SK-N-SH treated with all-trans-retinoic acid at 6 μM for 48 hours (cell line): Measurements from ENCODE around the gene RBP7.

ENCODE experiments used
- BACH2 ChIP-seq: fragments of 250-450 bp; sonication (Bioruptor Pico); IDR thresholded peaks from 2 replicates; pipeline ENCODE4 v1.9.0; 2021; ENCODE audit warnings: mild to moderate bottlenecking, borderline replicate concordance
- GLIS3 ChIP-seq: fragments of 250-450 bp; sonication (Bioruptor Pico); IDR thresholded peaks from 2 replicates; pipeline ENCODE4 v1.5.0; 2020; ENCODE audit warnings: mild to moderate bottlenecking, moderate library complexity
- ISL1 ChIP-seq: fragments of 250-450 bp; sonication (Bioruptor Pico); IDR thresholded peaks from 2 replicates; pipeline ENCODE4 v2.1.2; 2022; ENCODE audit warnings: mild to moderate bottlenecking, moderate library complexity
- RARB ChIP-seq: fragments of 250-450 bp; sonication (Bioruptor Pico); IDR thresholded peaks from 2 replicates; pipeline ENCODE4 v1.8.0; 2021; ENCODE audit warnings: mild to moderate bottlenecking, moderate library complexity
- SNAI2 ChIP-seq: fragments of 250-450 bp; sonication (Bioruptor Pico); IDR thresholded peaks from 2 replicates; pipeline ENCODE4 v1.5.0; 2020; ENCODE audit warnings: mild to moderate bottlenecking, moderate library complexity
- TCF4 ChIP-seq: fragments of 250-450 bp; sonication (Bioruptor Pico); IDR thresholded peaks from 2 replicates; pipeline ENCODE4 v1.8.0; 2021; ENCODE audit warnings: mild to moderate bottlenecking, moderate library complexity, borderline replicate concordance
- TOX ChIP-seq: fragments of 250-450 bp; sonication (Bioruptor Pico); IDR thresholded peaks from 2 replicates; pipeline ENCODE4 v1.8.0; 2021; ENCODE audit warnings: mild to moderate bottlenecking, moderate library complexity, borderline replicate concordance
- ZFP30 ChIP-seq: fragments of 450-650 bp; formaldehyde crosslinking; IDR thresholded peaks from 2 replicates; pipeline ENCODE4 v1.5.0; 2022; ENCODE audit warnings: mild to moderate bottlenecking, moderate library complexity
- ZNF565 ChIP-seq: fragments of 450-650 bp; formaldehyde crosslinking; conservative IDR thresholded peaks from 2 replicates; pipeline ENCODE4 v1.5.0; 2020; ENCODE audit warnings: low read depth, mild to moderate bottlenecking, moderate library complexity
- ZNF8 ChIP-seq: fragments of 450-650 bp; formaldehyde crosslinking; IDR thresholded peaks from 2 replicates; pipeline ENCODE4 v1.5.0; 2020; ENCODE audit warnings: mild to moderate bottlenecking, moderate library complexity
- TF ChIP-seq, protein P1 (sequence below): fragments of 250-450 bp; sonication (Bioruptor Pico); IDR thresholded peaks from 2 replicates; pipeline ENCODE4 v1.5.1; 2021; ENCODE audit warnings: mild to moderate bottlenecking, moderate library complexity
- TF ChIP-seq, protein P2 (sequence below): fragments of 250-450 bp; sonication (Bioruptor Pico); IDR thresholded peaks from 2 replicates; pipeline ENCODE4 v1.8.0; 2020; ENCODE audit warnings: mild to moderate bottlenecking, moderate library complexity, borderline replicate concordance
- TF ChIP-seq, protein P3 (sequence below): fragments of 250-450 bp; sonication (Bioruptor Pico); IDR thresholded peaks from 2 replicates; pipeline ENCODE4 v1.5.1; 2020; ENCODE audit warnings: low read depth, mild to moderate bottlenecking, moderate library complexity

DNA sequence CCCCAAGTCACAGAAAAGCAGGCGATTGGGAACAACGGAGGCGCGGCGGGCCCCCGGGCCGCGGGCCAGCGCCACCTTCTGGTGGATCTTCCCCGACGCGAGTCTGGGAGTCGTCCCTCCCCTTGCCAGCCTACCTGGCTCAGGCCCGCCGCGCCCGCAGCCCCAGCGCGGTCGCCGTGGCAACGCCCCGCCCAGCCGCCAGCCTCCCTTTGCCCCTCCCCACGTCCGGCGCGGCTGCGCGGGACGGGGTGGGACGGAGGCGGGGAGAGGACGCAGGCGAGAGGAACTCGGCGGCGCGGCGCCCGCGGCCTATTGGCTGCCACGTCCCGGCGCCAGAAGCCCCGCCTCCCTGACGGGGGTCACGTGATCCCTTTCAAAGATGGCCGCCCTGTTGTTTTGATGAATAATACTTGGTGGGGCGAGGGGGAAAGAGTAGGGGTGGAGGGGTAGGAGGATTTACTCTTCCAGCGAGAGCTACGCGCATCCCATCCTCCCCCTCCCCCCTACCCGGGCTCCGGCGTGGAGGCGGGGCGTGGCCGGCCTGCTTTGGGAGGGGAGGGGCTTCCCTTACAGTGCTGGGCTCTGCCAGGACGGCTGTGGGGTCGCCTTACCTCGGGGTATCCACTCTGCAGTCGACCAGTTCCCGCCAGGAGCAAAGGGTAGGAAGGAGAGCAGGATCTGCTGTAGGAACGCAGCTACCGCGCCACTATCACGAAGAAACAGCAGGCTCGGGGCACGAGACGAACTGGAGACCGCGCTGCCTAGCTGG, 35.7 kb downstream of the RBP7 start, which contains the start of gene UBE4B:
- no peak for TF ChIP-seq TOX (CRISPR knock-in tag)
- TF ChIP-seq GLIS3 (CRISPR knock-in tag), result no peak
- TF ChIP-seq SNAI2 (CRISPR knock-in tag), result no peak
- no peak for TF ChIP-seq RARB (CRISPR knock-in tag)
- TF ChIP-seq, protein P1, sequence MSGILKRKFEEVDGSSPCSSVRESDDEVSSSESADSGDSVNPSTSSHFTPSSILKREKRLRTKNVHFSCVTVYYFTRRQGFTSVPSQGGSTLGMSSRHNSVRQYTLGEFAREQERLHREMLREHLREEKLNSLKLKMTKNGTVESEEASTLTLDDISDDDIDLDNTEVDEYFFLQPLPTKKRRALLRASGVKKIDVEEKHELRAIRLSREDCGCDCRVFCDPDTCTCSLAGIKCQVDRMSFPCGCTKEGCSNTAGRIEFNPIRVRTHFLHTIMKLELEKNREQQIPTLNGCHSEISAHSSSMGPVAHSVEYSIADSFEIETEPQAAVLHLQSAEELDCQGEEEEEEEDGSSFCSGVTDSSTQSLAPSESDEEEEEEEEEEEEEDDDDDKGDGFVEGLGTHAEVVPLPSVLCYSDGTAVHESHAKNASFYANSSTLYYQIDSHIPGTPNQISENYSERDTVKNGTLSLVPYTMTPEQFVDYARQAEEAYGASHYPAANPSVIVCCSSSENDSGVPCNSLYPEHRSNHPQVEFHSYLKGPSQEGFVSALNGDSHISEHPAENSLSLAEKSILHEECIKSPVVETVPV (CRISPR knock-in tag), result no peak
- TF ChIP-seq, protein P2, sequence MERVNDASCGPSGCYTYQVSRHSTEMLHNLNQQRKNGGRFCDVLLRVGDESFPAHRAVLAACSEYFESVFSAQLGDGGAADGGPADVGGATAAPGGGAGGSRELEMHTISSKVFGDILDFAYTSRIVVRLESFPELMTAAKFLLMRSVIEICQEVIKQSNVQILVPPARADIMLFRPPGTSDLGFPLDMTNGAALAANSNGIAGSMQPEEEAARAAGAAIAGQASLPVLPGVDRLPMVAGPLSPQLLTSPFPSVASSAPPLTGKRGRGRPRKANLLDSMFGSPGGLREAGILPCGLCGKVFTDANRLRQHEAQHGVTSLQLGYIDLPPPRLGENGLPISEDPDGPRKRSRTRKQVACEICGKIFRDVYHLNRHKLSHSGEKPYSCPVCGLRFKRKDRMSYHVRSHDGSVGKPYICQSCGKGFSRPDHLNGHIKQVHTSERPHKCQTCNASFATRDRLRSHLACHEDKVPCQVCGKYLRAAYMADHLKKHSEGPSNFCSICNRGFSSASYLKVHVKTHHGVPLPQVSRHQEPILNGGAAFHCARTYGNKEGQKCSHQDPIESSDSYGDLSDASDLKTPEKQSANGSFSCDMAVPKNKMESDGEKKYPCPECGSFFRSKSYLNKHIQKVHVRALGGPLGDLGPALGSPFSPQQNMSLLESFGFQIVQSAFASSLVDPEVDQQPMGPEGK (CRISPR knock-in tag), result no peak
- TF ChIP-seq ISL1, result no peak
- no peak for TF ChIP-seq ZNF565 (CRISPR knock-in tag)
- no peak for TF ChIP-seq TCF4 (CRISPR knock-in tag)
- TF ChIP-seq ZNF8 (CRISPR knock-in tag), result no peak
- no peak for TF ChIP-seq ZFP30 (CRISPR knock-in tag)
- TF ChIP-seq BACH2 (CRISPR knock-in tag), result no peak
- TF ChIP-seq, protein P3, sequence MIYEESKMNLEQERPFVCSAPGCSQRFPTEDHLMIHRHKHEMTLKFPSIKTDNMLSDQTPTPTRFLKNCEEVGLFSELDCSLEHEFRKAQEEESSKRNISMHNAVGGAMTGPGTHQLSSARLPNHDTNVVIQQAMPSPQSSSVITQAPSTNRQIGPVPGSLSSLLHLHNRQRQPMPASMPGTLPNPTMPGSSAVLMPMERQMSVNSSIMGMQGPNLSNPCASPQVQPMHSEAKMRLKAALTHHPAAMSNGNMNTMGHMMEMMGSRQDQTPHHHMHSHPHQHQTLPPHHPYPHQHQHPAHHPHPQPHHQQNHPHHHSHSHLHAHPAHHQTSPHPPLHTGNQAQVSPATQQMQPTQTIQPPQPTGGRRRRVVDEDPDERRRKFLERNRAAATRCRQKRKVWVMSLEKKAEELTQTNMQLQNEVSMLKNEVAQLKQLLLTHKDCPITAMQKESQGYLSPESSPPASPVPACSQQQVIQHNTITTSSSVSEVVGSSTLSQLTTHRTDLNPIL (CRISPR knock-in tag), result no peak
